Effector memory CD4-positive, alpha-beta T cell (primary cell): ENCODE measurements around the gene STRN4.

Source experiments
- DNase-seq, 3 donors: peaks; one replicate each; pipeline ENCODE4 v3.0.0-alpha.2; 2020
- H3K27ac ChIP-seq: 2 replicates; pipeline ENCODE4 v1.7.0; 2013; ENCODE audit warnings: mild to moderate bottlenecking, low read length, moderate library complexity; ENCODE audit not compliant: insufficient read depth, poor library complexity, severe bottlenecking
- H3K27me3 ChIP-seq: replicated peaks from 2 replicates; pipeline ENCODE4 v1.7.0; 2013; ENCODE audit warnings: mild to moderate bottlenecking, low read length; ENCODE audit not compliant: insufficient read depth, control insufficient read depth, poor library complexity, severe bottlenecking
- H3K36me3 ChIP-seq: 2 replicates; pipeline ENCODE4 v1.7.0; 2013; ENCODE audit warnings: mild to moderate bottlenecking, low read length, moderate library complexity; ENCODE audit not compliant: control insufficient read depth, insufficient read depth
- H3K4me1 ChIP-seq: 2 replicates; pipeline ENCODE4 v1.7.0; 2013; ENCODE audit warnings: low read length, mild to moderate bottlenecking; ENCODE audit not compliant: control insufficient read depth, insufficient read depth, poor library complexity, severe bottlenecking
- H3K4me3 ChIP-seq: 2 replicates; pipeline ENCODE4 v1.7.0; 2013; ENCODE audit warnings: low read length, low read depth, mild to moderate bottlenecking; ENCODE audit not compliant: insufficient read depth, poor library complexity, severe bottlenecking
- H3K9me3 ChIP-seq: 2 replicates; pipeline ENCODE4 v1.7.0; 2013; ENCODE audit warnings: mild to moderate bottlenecking, low read length, moderate library complexity; ENCODE audit not compliant: control insufficient read depth

STRN4 gene

GRCh38 chr19:46726551-46726950 lies 19.7 kb downstream of the STRN4 start:
- no peaks in the 10 kb centered on the region for H3K27me3 ChIP-seq
- H3K9me3 ChIP-seq, result no peaks in the 10 kb centered on the region
- H3K27ac ChIP-seq, result no peak overlapping the region
- H3K4me1 ChIP-seq, result peaks cover 7% of the 10 kb centered on the region
- DNase-seq, result no peak
- H3K4me3 ChIP-seq, result no peak overlapping the region
- H3K36me3 ChIP-seq, result peaks cover 93% of the 10 kb centered on the region

GRCh38 chr19:46725859-46726393 lies 20.3 kb downstream of the STRN4 start:
- Histone ChIP-seq H3K36me3 (peaks cover 90% of the 10 kb centered on the region), H3K27me3 (no peaks in the 10 kb centered on the region), H3K27ac (no peak overlapping the region), H3K4me1 (peaks cover 7% of the 10 kb centered on the region), H3K4me3 (no peak overlapping the region), H3K9me3 (no peaks in the 10 kb centered on the region)
- DNase-seq, result no peak

GRCh38 chr19:46725036-46725820 lies 21.0 kb downstream of the STRN4 start:
- no peak for DNase-seq
- no peak overlapping the region for H3K27ac ChIP-seq
- H3K4me1 ChIP-seq, result peaks cover 7% of the 10 kb centered on the region
- peaks cover 89% of the 10 kb centered on the region for H3K36me3 ChIP-seq
- H3K27me3 ChIP-seq, result no peaks in the 10 kb centered on the region
- no peaks in the 10 kb centered on the region for H3K9me3 ChIP-seq
- H3K4me3 ChIP-seq, result no peak overlapping the region

- Histone ChIP-seq H3K27ac (no peak overlapping the region), H3K4me3 (no peak overlapping the region), H3K27me3 (no peaks in the 10 kb centered on the region), H3K36me3 (peaks cover 81% of the 10 kb centered on the region), H3K4me1 (peaks cover 8% of the 10 kb centered on the region), H3K9me3 (no peaks in the 10 kb centered on the region)
- DNase-seq, result no peak
Measured at GRCh38 chr19:46724468-46724867, 21.8 kb downstream of the STRN4 start.

- Histone ChIP-seq H3K9me3 (no peaks in the 10 kb centered on the region), H3K4me3 (no peak overlapping the region), H3K27ac (no peak overlapping the region), H3K4me1 (peaks cover 14% of the 10 kb centered on the region), H3K27me3 (no peaks in the 10 kb centered on the region), H3K36me3 (peaks cover 75% of the 10 kb centered on the region)
- DNase-seq, result no peak
Measured at GRCh38 chr19:46723471-46723870, 22.8 kb downstream of the STRN4 start.

GRCh38 chr19:46723023-46723461 lies 23.2 kb downstream of the STRN4 start:
- Histone ChIP-seq H3K4me1 (peaks cover 18% of the 10 kb centered on the region), H3K27ac (no peak overlapping the region), H3K36me3 (peaks cover 70% of the 10 kb centered on the region), H3K4me3 (no peak overlapping the region), H3K9me3 (no peaks in the 10 kb centered on the region), H3K27me3 (no peaks in the 10 kb centered on the region)
- DNase-seq, result no peak

GRCh38 chr19:46722421-46723022 lies 23.7 kb downstream of the STRN4 start:
- Histone ChIP-seq H3K27ac (no peak overlapping the region), H3K4me1 (peaks cover 24% of the 10 kb centered on the region), H3K27me3 (no peaks in the 10 kb centered on the region), H3K9me3 (no peaks in the 10 kb centered on the region), H3K36me3 (peaks cover 65% of the 10 kb centered on the region), H3K4me3 (no peak overlapping the region)
- DNase-seq, result no peak

- Histone ChIP-seq H3K9me3 (no peaks in the 10 kb centered on the region), H3K4me3 (no peak overlapping the region), H3K4me1 (peaks cover 26% of the 10 kb centered on the region), H3K27ac (no peak overlapping the region), H3K36me3 (peaks cover 60% of the 10 kb centered on the region), H3K27me3 (no peaks in the 10 kb centered on the region)
- DNase-seq, result no peak
Measured at GRCh38 chr19:46722004-46722380, 24.3 kb downstream of the STRN4 start.

GRCh38 chr19:46721269-46722003 lies 24.8 kb downstream of the STRN4 start:
- H3K36me3 ChIP-seq, result peaks cover 54% of the 10 kb centered on the region
- H3K9me3 ChIP-seq, result no peaks in the 10 kb centered on the region
- H3K4me1 ChIP-seq, result peaks cover 26% of the 10 kb centered on the region
- no peak for DNase-seq
- H3K4me3 ChIP-seq, result no peak overlapping the region
- H3K27me3 ChIP-seq, result no peaks in the 10 kb centered on the region
- H3K27ac ChIP-seq, result no peak overlapping the region
